Chondrocyte (in vitro differentiated cells): ENCODE measurements around the gene SVIL. TPM values are rescaled to one million over a fixed set of nuclear protein-coding genes. Genes with fewer than 3 reads are reported as not detected.

Experiments
- DNase-seq: peaks from one replicate; pipeline ENCODE4 v3.0.0; 2021; ENCODE audit warnings: mixed read lengths, low spot score
- H3K27ac Mint-ChIP-seq: one replicate; pipeline ENCODE4 v1.8.0; 2021; ENCODE audit warnings: mild to moderate bottlenecking, moderate library complexity, mixed read lengths; ENCODE audit not compliant: unreplicated experiment
- H3K27me3 Mint-ChIP-seq: 2 replicates; pipeline ENCODE4 v1.8.0; 2021; ENCODE audit warnings: low read depth, mixed read lengths
- H3K36me3 Mint-ChIP-seq: 2 replicates; pipeline ENCODE4 v1.8.0; 2021; ENCODE audit warnings: low read depth, mixed read lengths
- H3K4me1 Mint-ChIP-seq: 2 replicates; pipeline ENCODE4 v1.8.0; 2021; ENCODE audit warnings: low read depth, mild to moderate bottlenecking, mixed read lengths
- H3K4me3 Mint-ChIP-seq: one replicate; pipeline ENCODE4 v1.8.0; 2021; ENCODE audit warnings: mild to moderate bottlenecking, moderate library complexity, mixed read lengths; ENCODE audit not compliant: unreplicated experiment
- H3K9me3 Mint-ChIP-seq: 2 replicates; pipeline ENCODE4 v1.8.0; 2021; ENCODE audit warnings: low read depth, mixed read lengths
- total RNA-seq: library from RNA; stranded (reverse); gene quantifications from 3 replicates; pipeline ENCODE4 v1.2.1, GENCODE V29; 2021
- TF ChIP-seq, protein P1 (sequence below): fragments of 200-600 bp; sonication (generic); IDR thresholded peaks from 2 replicates; pipeline ENCODE4 v1.5.0; 2021; ENCODE audit warnings: antibody characterized with exemption, mild to moderate bottlenecking, moderate library complexity

The SVIL gene
- total RNA-seq, 1 donor from 2014 or later = 112 TPM

DNA sequence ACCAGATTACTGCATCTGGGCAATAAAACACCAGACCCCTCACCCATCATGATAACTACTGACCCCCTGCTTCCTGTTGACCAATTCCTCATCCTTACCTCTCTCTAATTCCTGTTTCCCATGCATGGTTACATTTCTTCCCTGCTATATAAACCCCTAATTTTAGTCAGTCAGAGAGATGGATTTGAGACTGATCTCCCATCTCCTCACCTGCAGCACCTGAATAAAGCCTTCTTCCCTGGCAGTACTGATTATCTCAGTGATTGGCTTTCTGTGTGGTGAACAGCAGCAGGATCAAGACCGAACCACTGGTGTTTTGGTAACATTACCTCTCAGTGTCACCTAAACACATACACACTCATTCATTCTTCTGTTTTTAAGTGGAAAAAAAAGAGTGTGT, 41.2 kb upstream of the SVIL start:
- Mint-ChIP-seq H3K4me3 (no peak overlapping the region), H3K27me3 (no peaks in the 10 kb centered on the region), H3K36me3 (peaks cover 31% of the 10 kb centered on the region), H3K4me1 (peaks cover 7% of the 10 kb centered on the region), H3K27ac (no peak overlapping the region), H3K9me3 (peaks cover 12% of the 10 kb centered on the region)
- no peak for DNase-seq
- TF ChIP-seq, protein P1, sequence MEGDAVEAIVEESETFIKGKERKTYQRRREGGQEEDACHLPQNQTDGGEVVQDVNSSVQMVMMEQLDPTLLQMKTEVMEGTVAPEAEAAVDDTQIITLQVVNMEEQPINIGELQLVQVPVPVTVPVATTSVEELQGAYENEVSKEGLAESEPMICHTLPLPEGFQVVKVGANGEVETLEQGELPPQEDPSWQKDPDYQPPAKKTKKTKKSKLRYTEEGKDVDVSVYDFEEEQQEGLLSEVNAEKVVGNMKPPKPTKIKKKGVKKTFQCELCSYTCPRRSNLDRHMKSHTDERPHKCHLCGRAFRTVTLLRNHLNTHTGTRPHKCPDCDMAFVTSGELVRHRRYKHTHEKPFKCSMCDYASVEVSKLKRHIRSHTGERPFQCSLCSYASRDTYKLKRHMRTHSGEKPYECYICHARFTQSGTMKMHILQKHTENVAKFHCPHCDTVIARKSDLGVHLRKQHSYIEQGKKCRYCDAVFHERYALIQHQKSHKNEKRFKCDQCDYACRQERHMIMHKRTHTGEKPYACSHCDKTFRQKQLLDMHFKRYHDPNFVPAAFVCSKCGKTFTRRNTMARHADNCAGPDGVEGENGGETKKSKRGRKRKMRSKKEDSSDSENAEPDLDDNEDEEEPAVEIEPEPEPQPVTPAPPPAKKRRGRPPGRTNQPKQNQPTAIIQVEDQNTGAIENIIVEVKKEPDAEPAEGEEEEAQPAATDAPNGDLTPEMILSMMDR = no peak

DNA sequence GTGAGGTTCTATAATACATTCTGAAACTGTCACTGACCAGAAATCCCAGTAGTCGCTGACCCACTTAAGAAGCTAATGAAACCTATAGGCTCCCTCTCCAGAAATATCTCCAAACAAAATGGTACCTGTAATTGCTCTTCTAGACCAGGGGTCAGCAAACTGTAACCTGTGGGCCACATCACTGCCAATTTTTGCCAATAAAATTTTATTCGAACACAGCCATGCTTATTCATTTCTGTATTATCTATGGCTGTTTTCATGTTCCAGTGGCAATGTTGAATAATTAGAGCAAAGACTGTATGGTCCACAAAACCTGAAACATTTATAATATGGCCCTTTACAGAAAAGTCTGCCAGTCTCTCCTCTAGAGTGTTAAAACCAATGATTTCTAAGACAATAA, 37.2 kb upstream of the SVIL start:
- no peak overlapping the region for H3K27ac Mint-ChIP-seq
- TF ChIP-seq, protein P1 = no peak
- peaks cover 24% of the 10 kb centered on the region for H3K36me3 Mint-ChIP-seq
- H3K4me3 Mint-ChIP-seq = no peak overlapping the region
- no peaks in the 10 kb centered on the region for H3K27me3 Mint-ChIP-seq
- H3K4me1 Mint-ChIP-seq = peaks cover 36% of the 10 kb centered on the region
- peaks cover 12% of the 10 kb centered on the region for H3K9me3 Mint-ChIP-seq
- no peak for DNase-seq

DNA sequence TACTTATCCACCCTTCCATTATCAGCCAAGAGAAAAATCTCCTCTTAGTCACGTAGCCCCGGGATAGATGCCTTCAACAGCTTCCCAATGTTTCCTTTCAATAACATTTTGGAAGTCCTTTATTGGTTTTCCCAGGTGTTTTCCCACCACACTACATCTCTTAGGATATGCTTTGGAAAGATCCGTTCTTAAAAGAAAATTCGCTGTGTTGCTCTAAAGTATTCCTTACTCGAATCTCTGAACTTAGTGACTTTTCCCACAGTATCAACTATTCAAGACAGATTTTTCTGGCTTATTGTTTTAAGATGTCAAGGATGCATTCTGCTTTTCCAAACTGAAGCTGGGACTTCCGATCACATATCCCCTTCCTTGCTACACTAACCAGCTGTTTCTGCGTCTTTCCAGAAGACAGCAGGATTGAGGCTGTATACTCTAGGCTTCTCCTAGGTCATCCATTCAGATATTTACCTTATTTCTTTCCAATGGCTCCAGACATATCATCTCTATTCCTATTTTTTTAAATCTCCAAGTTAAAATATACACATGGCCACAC, 36.5 kb upstream of the SVIL start:
- Mint-ChIP-seq H3K9me3 (peaks cover 12% of the 10 kb centered on the region), H3K27ac (no peak overlapping the region), H3K4me3 (no peak overlapping the region), H3K36me3 (peaks cover 23% of the 10 kb centered on the region), H3K27me3 (no peaks in the 10 kb centered on the region), H3K4me1 (peaks cover 36% of the 10 kb centered on the region)
- TF ChIP-seq, protein P1 = no peak
- DNase-seq = no peak

DNA sequence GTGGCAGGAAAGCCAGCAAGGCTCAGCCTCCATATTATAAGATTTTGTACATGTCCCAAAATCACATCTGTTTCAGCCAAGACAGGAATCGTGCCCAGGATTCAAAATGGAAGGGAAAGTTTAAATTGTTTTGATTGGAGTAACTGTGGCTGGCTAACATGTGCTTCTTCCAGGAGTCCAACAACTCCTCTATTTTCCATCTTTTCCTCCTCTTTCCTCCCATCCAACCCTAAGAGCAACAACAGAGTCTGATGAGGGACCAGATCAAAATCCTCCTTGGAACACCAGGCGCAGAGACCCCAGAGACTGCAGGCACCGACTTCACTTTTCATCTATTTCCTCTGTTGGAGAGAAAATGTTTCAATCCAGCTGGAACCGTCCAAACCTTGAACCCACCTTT, 36.0 kb upstream of the SVIL start:
- Mint-ChIP-seq H3K9me3 (peaks cover 8% of the 10 kb centered on the region), H3K4me3 (no peak overlapping the region), H3K36me3 (peaks cover 18% of the 10 kb centered on the region), H3K27me3 (no peaks in the 10 kb centered on the region), H3K4me1 (peaks cover 36% of the 10 kb centered on the region), H3K27ac (peak overlapping the region; percentile 11)
- TF ChIP-seq, protein P1 = no peak
- no peak for DNase-seq

DNA sequence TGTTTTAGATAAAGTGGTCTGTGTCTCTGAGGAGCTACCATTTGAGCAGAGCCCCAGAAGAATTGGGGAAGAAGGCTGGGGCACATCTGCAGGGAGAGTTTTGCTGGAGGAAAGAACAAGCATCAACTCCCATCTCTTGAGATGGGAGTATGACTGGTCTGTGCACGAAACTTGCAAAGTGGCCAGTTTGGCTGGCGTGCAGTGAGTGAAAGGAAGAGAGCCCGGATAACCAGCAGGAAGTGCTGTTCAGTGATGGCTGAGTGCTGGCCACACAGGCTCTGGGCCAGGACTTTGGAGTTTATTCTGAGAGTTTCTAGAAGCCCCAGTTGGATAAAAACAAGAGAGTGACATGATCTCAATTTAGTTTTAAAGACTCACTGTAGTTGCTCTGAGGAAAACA, 34.4 kb upstream of the SVIL start:
- Mint-ChIP-seq H3K9me3 (peaks cover 4% of the 10 kb centered on the region), H3K27ac (peak overlapping the region; percentile 46), H3K4me3 (no peak overlapping the region), H3K36me3 (peaks cover 10% of the 10 kb centered on the region), H3K4me1 (peaks cover 36% of the 10 kb centered on the region), H3K27me3 (no peaks in the 10 kb centered on the region)
- TF ChIP-seq, protein P1 = no peak
- DNase-seq = no peak
